ENCODE results near the gene GPATCH1.

Gene GPATCH1

GRCh38 chr19:33129901-33130300 lies 48.9 kb downstream of the GPATCH1 start:
- no peak overlapping the region for H3K4me3 ChIP-seq (ENCODE audit: low read depth in 1 of 2, low read length in 1 of 2)
- no peaks in the 10 kb centered on the region for H3K9me3 ChIP-seq
- peaks cover 4 to 12% of the 10 kb centered on the region in 2 experiments for H3K4me1 ChIP-seq (ENCODE audit: control insufficient read depth in 1 of 2, insufficient read depth in 1 of 2, low read depth in 1 of 2, low read length in 1 of 2)
- no peak for TF ChIP-seq CTCF (IDR thresholded peaks at IDR 0.05)
- H3K36me3 ChIP-seq = peaks cover 39% of the 10 kb centered on the region
- H3K27ac ChIP-seq = no peak overlapping the region
- peaks cover 17% of the 10 kb centered on the region for H3K27me3 ChIP-seq

GRCh38 chr19:33130433-33130832 lies 49.5 kb downstream of the GPATCH1 start:
- no peaks in the 10 kb centered on the region for H3K9me3 ChIP-seq
- H3K4me3 ChIP-seq (ENCODE audit: low read depth in 1 of 2, low read length in 1 of 2) = no peak overlapping the region
- no peak for TF ChIP-seq CTCF (IDR thresholded peaks at IDR 0.05)
- peaks cover 22% of the 10 kb centered on the region for H3K27me3 ChIP-seq
- peaks cover 4 to 13% of the 10 kb centered on the region in 2 experiments for H3K4me1 ChIP-seq (ENCODE audit: control insufficient read depth in 1 of 2, insufficient read depth in 1 of 2, low read depth in 1 of 2, low read length in 1 of 2)
- peaks cover 35% of the 10 kb centered on the region for H3K36me3 ChIP-seq
- H3K27ac ChIP-seq = no peak overlapping the region

- no peaks in the 10 kb centered on the region for H3K9me3 ChIP-seq
- no peak within 1 kb of the TSS for H3K4me3 ChIP-seq (ENCODE audit: low read depth in 1 of 2, low read length in 1 of 2)
- H3K27ac ChIP-seq = no peak within 1 kb of the TSS
- peaks cover 25% of the 10 kb centered on the region for H3K27me3 ChIP-seq
- peaks cover 30% of the 10 kb centered on the region for H3K36me3 ChIP-seq
- TF ChIP-seq CTCF (IDR thresholded peaks at IDR 0.05) = no peak
- H3K4me1 ChIP-seq (ENCODE audit: control insufficient read depth in 1 of 2, insufficient read depth in 1 of 2, low read depth in 1 of 2, low read length in 1 of 2) = peaks cover 0 to 7% of the 10 kb centered on the region in 2 experiments
These were observed 51.0 kb downstream of the GPATCH1 start, which contains the start of gene WDR88 for GRCh38 chr19:33132021-33132420. TSS of gene WDR88 (plus strand) at chr19:33132114. CDS start at chr19:33132170, 56 bp downstream.

GRCh38 chr19:33132425-33132824 lies 51.4 kb downstream of the GPATCH1 start:
- no peak for TF ChIP-seq CTCF (IDR thresholded peaks at IDR 0.05)
- no peaks in the 10 kb centered on the region for H3K9me3 ChIP-seq
- no peak overlapping the region for H3K4me3 ChIP-seq (ENCODE audit: low read depth in 1 of 2, low read length in 1 of 2)
- peaks cover 0 to 7% of the 10 kb centered on the region in 2 experiments for H3K4me1 ChIP-seq (ENCODE audit: control insufficient read depth in 1 of 2, insufficient read depth in 1 of 2, low read depth in 1 of 2, low read length in 1 of 2)
- no peak overlapping the region for H3K27ac ChIP-seq
- H3K36me3 ChIP-seq = peaks cover 29% of the 10 kb centered on the region
- H3K27me3 ChIP-seq = peaks cover 25% of the 10 kb centered on the region

GRCh38 chr19:33133438-33134031 lies 52.6 kb downstream of the GPATCH1 start:
- Histone ChIP-seq H3K27me3 (peaks cover 25% of the 10 kb centered on the region), H3K9me3 (no peaks in the 10 kb centered on the region), H3K4me1 (ENCODE audit: control insufficient read depth in 1 of 2, insufficient read depth in 1 of 2, low read depth in 1 of 2, low read length in 1 of 2) (peaks cover 0 to 7% of the 10 kb centered on the region in 2 experiments), H3K4me3 (ENCODE audit: low read depth in 1 of 2, low read length in 1 of 2) (no peak overlapping the region), H3K36me3 (peaks cover 18% of the 10 kb centered on the region), H3K27ac (no peak overlapping the region)
- TF ChIP-seq CTCF (IDR thresholded peaks at IDR 0.05) = no peak
